Hepatocyte (in vitro differentiated cells): Measurements from ENCODE around the gene NUCB1. TPM values are rescaled to one million over a fixed set of nuclear protein-coding genes. Genes with fewer than 3 reads are reported as not detected.

ENCODE experiments used
- DNase-seq: peaks from one replicate; pipeline ENCODE4 v3.0.0-alpha.2; 2016; ENCODE audit warnings: low spot score
- H2AFZ ChIP-seq: fragments of 200-600 bp; sonication (generic); 2 replicates; pipeline ENCODE4 v1.6.0; 2016; ENCODE audit warnings: antibody characterized with exemption, mild to moderate bottlenecking
- H3K27ac ChIP-seq: fragments of 200-600 bp; sonication (generic); 2 replicates; pipeline ENCODE4 v1.5.1; 2016; ENCODE audit warnings: mild to moderate bottlenecking
- H3K27me3 ChIP-seq: fragments of 200-600 bp; sonication (generic); 2 replicates; pipeline ENCODE4 v1.6.1; 2016
- H3K36me3 ChIP-seq: fragments of 200-600 bp; sonication (generic); replicated peaks from 2 replicates; pipeline ENCODE4 v1.5.1; 2016; ENCODE audit warnings: low read depth; ENCODE audit not compliant: insufficient read depth
- H3K4me1 ChIP-seq: fragments of 200-600 bp; sonication (generic); 2 replicates; pipeline ENCODE4 v1.5.1; 2016; ENCODE audit warnings: mild to moderate bottlenecking, moderate library complexity; ENCODE audit not compliant: insufficient read depth
- H3K4me2 ChIP-seq: fragments of 200-600 bp; sonication (generic); 2 replicates; pipeline ENCODE4 v1.6.0; 2016
- H3K4me3 ChIP-seq: fragments of 200-600 bp; sonication (generic); 2 replicates; pipeline ENCODE4 v1.5.1; 2016; ENCODE audit warnings: mild to moderate bottlenecking
- H3K79me2 ChIP-seq: fragments of 200-600 bp; sonication (generic); 2 replicates; pipeline ENCODE4 v1.6.0; 2017; ENCODE audit warnings: mild to moderate bottlenecking
- H3K9me2 ChIP-seq: fragments of 200-600 bp; sonication (generic); replicated peaks from 2 replicates; pipeline ENCODE4 v1.6.0; 2017; ENCODE audit warnings: mild to moderate bottlenecking; ENCODE audit not compliant: insufficient read depth
- H3K9me3 ChIP-seq: fragments of 200-600 bp; sonication (generic); 2 replicates; pipeline ENCODE4 v1.5.1; 2016; ENCODE audit warnings: low read depth, mild to moderate bottlenecking
- H4K20me1 ChIP-seq: fragments of 200-600 bp; sonication (generic); 2 replicates; pipeline ENCODE4 v1.6.0; 2016; ENCODE audit warnings: mild to moderate bottlenecking; ENCODE audit not compliant: insufficient read depth, poor library complexity, severe bottlenecking
- EZH2 ChIP-seq: fragments of 200-600 bp; sonication (generic); IDR thresholded peaks from 2 replicates; pipeline ENCODE4 v1.6.1; 2016; ENCODE audit warnings: antibody characterized with exemption, mild to moderate bottlenecking, borderline replicate concordance
- EZH2phosphoT487 ChIP-seq: fragments of 200-600 bp; sonication (generic); IDR thresholded peaks from one replicate; pipeline ENCODE4 v1.6.1; 2018; ENCODE audit warnings: antibody characterized with exemption, mild to moderate bottlenecking, low read depth, moderate library complexity; ENCODE audit not compliant: unreplicated experiment, severe bottlenecking
- WGBS: methylation state at CpG from one replicate; pipeline ENCODE4 v1.1.6; 2016; ENCODE audit warnings: low lambda C conversion rate; ENCODE audit errors: missing lambda C conversion rate; 5-methylcytosine and 5-hydroxymethylcytosine counted together
- polyA plus RNA-seq: library from polyadenylated mRNA; unstranded; fragments of >200 nt; fragmentation: Nextera tagmentation; extraction: Ambion mirVana; gene quantifications from 2 replicates; pipeline ENCODE4 v1.2.1, GENCODE V29; 2016
- total RNA-seq: library from RNA; depleted of rRNA; stranded (reverse); fragments of >200 nt; gene quantifications from 2 replicates; pipeline ENCODE4 v1.2.3, GENCODE V29; 2014
- TF ChIP-seq, protein P1 (sequence below): fragments of 200-600 bp; sonication (generic); IDR thresholded peaks from 2 replicates; pipeline ENCODE4 v1.5.1; 2016; ENCODE audit warnings: antibody characterized with exemption, mild to moderate bottlenecking; ENCODE audit not compliant: poor library complexity

The NUCB1 gene
- total and polyA plus RNA-seq, 2 experiments from 2014 or later: 283 to 339 TPM

DNA sequence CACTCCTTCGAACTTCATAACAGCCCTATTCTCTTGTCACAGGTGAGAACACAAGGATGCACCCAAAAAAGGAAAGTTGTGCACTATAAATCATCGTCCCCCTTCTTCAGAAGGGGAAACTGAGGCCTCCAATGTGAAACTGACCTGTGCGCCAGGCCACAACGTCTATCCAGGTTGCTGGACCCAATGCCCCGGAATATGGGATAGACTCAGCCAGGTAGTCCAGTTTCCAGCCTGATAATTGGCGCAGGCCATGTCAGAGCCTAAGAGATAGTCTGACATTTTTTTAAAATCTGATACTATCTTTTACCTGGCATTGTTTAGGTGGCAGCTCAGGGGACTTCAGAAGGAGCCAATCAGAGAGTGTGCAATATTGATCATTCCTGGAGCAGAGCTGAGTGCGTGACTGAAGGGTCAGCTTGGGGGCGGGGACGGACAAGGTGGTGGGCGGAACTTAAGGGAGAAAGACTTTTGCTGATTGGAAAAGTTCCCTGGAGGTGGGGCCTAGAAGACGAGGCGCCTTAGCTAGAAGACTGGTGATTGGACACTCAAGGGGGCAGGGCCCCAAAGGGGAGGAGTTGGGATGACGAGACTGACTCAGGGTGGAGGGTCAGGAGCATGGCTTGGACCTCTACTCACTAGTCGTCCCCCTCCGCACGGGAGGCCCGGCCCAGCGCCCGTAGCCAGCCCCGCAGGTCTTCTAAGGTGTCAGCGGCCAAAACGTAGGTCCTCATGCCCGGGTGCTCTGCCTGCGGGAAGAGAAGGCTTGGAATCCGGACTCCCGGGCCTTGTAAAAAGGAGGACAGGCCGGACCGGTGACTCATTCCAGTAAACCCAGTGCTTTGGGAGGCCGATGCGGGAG, 40.2 kb upstream of the NUCB1 start:
- no peak overlapping the region for H3K27ac ChIP-seq

DNA sequence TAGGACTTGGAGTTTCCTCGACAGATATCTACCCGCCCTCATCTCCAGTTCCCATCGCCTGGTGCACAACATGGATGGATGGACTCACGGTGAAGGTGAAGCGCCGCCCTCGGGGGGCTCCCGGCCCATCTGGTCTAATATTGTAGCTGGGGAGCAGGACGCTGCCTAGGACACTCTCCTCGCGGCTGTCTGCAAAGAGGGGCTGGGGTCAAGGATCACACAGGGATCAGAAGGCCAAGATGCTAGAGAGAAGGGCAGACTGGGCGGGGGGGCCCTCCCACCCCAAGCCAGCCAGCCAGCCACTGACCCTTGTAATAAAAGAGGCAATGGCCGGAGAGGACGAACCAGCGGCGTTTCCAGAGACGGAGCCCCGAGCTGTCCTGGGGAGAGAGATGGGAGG, 38.8 kb upstream of the NUCB1 start:
- Histone ChIP-seq H3K4me2 (no peak overlapping the region), H3K9me2 (no peaks in the 10 kb centered on the region), H4K20me1 (no peaks in the 10 kb centered on the region), H2AFZ (no peak overlapping the region), H3K27ac (no peak overlapping the region), H3K4me3 (no peak overlapping the region), H3K4me1 (peaks cover 2% of the 10 kb centered on the region), H3K36me3 (no peaks in the 10 kb centered on the region), H3K27me3 (no peaks in the 10 kb centered on the region), H3K79me2 (peaks cover 10% of the 10 kb centered on the region), H3K9me3 (no peaks in the 10 kb centered on the region)
- TF ChIP-seq, protein P1, sequence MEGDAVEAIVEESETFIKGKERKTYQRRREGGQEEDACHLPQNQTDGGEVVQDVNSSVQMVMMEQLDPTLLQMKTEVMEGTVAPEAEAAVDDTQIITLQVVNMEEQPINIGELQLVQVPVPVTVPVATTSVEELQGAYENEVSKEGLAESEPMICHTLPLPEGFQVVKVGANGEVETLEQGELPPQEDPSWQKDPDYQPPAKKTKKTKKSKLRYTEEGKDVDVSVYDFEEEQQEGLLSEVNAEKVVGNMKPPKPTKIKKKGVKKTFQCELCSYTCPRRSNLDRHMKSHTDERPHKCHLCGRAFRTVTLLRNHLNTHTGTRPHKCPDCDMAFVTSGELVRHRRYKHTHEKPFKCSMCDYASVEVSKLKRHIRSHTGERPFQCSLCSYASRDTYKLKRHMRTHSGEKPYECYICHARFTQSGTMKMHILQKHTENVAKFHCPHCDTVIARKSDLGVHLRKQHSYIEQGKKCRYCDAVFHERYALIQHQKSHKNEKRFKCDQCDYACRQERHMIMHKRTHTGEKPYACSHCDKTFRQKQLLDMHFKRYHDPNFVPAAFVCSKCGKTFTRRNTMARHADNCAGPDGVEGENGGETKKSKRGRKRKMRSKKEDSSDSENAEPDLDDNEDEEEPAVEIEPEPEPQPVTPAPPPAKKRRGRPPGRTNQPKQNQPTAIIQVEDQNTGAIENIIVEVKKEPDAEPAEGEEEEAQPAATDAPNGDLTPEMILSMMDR: no peak
- TF ChIP-seq EZH2 (no peak), EZH2phosphoT487 (no peak)
- DNase-seq: no peak
- 94% methylated on average over 17 of the region's 18 CpGs for WGBS

More for the DNA sequence above, 40.2 kb upstream of the NUCB1 start:
- Histone ChIP-seq H3K4me3 (no peak overlapping the region), H3K27me3 (no peaks in the 10 kb centered on the region), H3K79me2 (no peaks in the 10 kb centered on the region), H3K4me2 (no peak overlapping the region), H3K4me1 (no peaks in the 10 kb centered on the region), H4K20me1 (no peaks in the 10 kb centered on the region), H3K9me3 (no peaks in the 10 kb centered on the region), H3K9me2 (no peaks in the 10 kb centered on the region), H2AFZ (no peak overlapping the region), H3K36me3 (no peaks in the 10 kb centered on the region)
- TF ChIP-seq EZH2: no peak
- no peak for TF ChIP-seq EZH2phosphoT487
- DNase-seq: no peak
- 94% methylated on average over 30 of the region's 30 CpGs for WGBS

DNA sequence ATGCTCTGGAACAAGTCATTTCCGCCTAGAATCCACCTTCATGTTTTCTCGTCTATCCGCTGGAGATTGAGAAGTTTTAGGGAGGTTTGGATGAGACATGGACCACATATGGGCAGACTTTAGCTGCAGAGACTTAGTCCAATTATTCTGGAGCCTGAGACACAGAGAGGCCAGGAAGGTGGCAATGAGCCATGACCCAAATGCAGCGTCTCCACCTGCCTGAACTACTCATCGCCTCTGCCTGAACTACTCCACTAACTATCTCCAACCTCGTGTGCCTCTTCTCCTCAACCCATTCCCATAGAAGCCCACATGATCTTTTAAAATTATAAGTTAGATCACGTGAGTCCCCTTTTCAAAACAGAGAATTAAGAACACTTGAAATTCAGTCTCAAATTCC, 37.3 kb upstream of the NUCB1 start:
- Histone ChIP-seq H3K9me3 (no peaks in the 10 kb centered on the region), H3K27ac (no peak overlapping the region), H3K9me2 (no peaks in the 10 kb centered on the region), H3K36me3 (no peaks in the 10 kb centered on the region), H3K4me1 (peaks cover 17% of the 10 kb centered on the region), H3K4me2 (no peak overlapping the region), H3K79me2 (peaks cover 11% of the 10 kb centered on the region), H3K27me3 (no peaks in the 10 kb centered on the region), H2AFZ (no peak overlapping the region), H4K20me1 (no peaks in the 10 kb centered on the region), H3K4me3 (no peak overlapping the region)
- DNase-seq: no peak
- no peak for TF ChIP-seq EZH2phosphoT487
- TF ChIP-seq EZH2: no peak
- TF ChIP-seq, protein P1: no peak
- WGBS: 91% methylated on average over 7 of the region's 7 CpGs

DNA sequence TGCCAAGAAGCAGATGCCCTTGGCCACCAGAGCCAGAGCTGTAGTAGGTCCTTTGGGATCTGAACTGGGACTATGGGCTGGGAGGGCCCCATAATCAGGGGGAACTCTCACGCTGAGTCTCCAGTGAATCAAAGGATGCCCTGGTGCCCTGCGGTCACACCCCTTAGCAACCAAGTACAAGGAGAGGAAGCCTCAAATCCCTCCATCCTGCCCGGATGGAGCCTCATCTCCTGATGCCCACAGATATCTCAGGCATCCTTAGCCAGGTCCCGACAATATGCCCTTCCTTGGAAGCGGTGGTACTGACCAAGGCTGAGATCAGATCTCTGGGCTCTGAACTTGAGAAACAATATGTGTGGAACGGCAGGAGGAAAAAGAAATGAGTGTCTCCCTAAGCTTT, 33.4 kb upstream of the NUCB1 start:
- H3K36me3 ChIP-seq: no peaks in the 10 kb centered on the region
- peaks cover 11% of the 10 kb centered on the region for H3K79me2 ChIP-seq
- peaks cover 28% of the 10 kb centered on the region for H3K4me1 ChIP-seq
- DNase-seq: no peak
- H4K20me1 ChIP-seq: no peaks in the 10 kb centered on the region
- H3K27me3 ChIP-seq: no peaks in the 10 kb centered on the region
- H2AFZ ChIP-seq: no peak overlapping the region
- TF ChIP-seq EZH2phosphoT487 (no peak), EZH2 (no peak)
- TF ChIP-seq, protein P1: no peak
- WGBS: 69% methylated on average over 6 of the region's 6 CpGs
- peak overlapping the region; percentile 87 for H3K27ac ChIP-seq
- H3K4me3 ChIP-seq: no peak overlapping the region
- H3K9me2 ChIP-seq: no peaks in the 10 kb centered on the region
- peak overlapping the region; percentile 77 for H3K4me2 ChIP-seq
- no peaks in the 10 kb centered on the region for H3K9me3 ChIP-seq
